NCI-H2029 treated with DMSO at 0.1 percent for 48 hours (cell line): ENCODE measurements around the gene JUNB.
A peak's percentile ranks its signal among the peaks of the same experiment; 100 is the strongest.

Source experiments
- DNase-seq: peaks from one replicate; lab custom pipeline; 2025; lab: John Stamatoyannopoulos, UW

Gene JUNB

GRCh38 chr19:12791345-12792050, at the start of gene JUNB:
Gene JUNB, plus strand, starts transcription at chr19:12791486. Its CDS starts 286 bp downstream, at chr19:12791772.
- DNase-seq: peak; percentile 81

GRCh38 chr19:12745166-12745897, 46.0 kb upstream of the JUNB start:
- no peak for DNase-seq

GRCh38 chr19:12748489-12748888, 42.8 kb upstream of the JUNB start:
- no peak for DNase-seq

GRCh38 chr19:12749938-12750521, 41.3 kb upstream of the JUNB start:
- DNase-seq: no peak

- no peak for DNase-seq
Observed at GRCh38 chr19:12750851-12751250, 40.4 kb upstream of the JUNB start.

- no peak for DNase-seq
Observed at GRCh38 chr19:12751635-12752034, 39.7 kb upstream of the JUNB start, which contains the start of gene BEST2. Gene BEST2, plus strand, starts transcription at chr19:12751791. Its CDS starts 802 bp downstream, at chr19:12752593.

GRCh38 chr19:12752056-12752781, 39.1 kb upstream of the JUNB start:
- DNase-seq: no peak

GRCh38 chr19:12754465-12755196, 36.7 kb upstream of the JUNB start:
- no peak for DNase-seq

GRCh38 chr19:12756150-12756883, 35.0 kb upstream of the JUNB start:
- DNase-seq: no peak

GRCh38 chr19:12757544-12758274, 33.6 kb upstream of the JUNB start:
- DNase-seq: peak; percentile 22

GRCh38 chr19:12759686-12760085, 31.6 kb upstream of the JUNB start:
- no peak for DNase-seq

GRCh38 chr19:12763100-12763499, 28.2 kb upstream of the JUNB start:
- DNase-seq: no peak

GRCh38 chr19:12764698-12765097, 26.6 kb upstream of the JUNB start:
- no peak for DNase-seq

GRCh38 chr19:12766051-12766521, 25.2 kb upstream of the JUNB start:
- no peak for DNase-seq

GRCh38 chr19:12767150-12767549, 24.1 kb upstream of the JUNB start:
- no peak for DNase-seq

GRCh38 chr19:12767666-12768065, 23.6 kb upstream of the JUNB start:
- DNase-seq: no peak

- DNase-seq: no peak
Observed at GRCh38 chr19:12769689-12770088, 21.6 kb upstream of the JUNB start.

GRCh38 chr19:12770922-12771321, 20.4 kb upstream of the JUNB start:
- no peak for DNase-seq

- DNase-seq: no peak
Observed at GRCh38 chr19:12772323-12772722, 19.0 kb upstream of the JUNB start.

GRCh38 chr19:12773571-12773970, 17.7 kb upstream of the JUNB start:
- no peak for DNase-seq
